GM12865 (cell line): ENCODE measurements around the gene UHRF1.
"Not testable (repeated sequence)": the region's sequence is repeated elsewhere in the genome, so short reads cannot be mapped to it uniquely, and the experiment has no call there.

Experiments used
- DNase-seq: peaks from one replicate; pipeline ENCODE4 v3.0.0; 2010; ENCODE audit warnings: low read depth
- H3K4me3 ChIP-seq: 2 replicates; pipeline ENCODE4 v1.5.1; 2011; ENCODE audit warnings: mild to moderate bottlenecking, low read depth, low read length, control low read depth
- TF ChIP-seq, protein P1 (sequence below): IDR thresholded peaks from 2 replicates; pipeline ENCODE4 v1.5.1; 2011; ENCODE audit warnings: low read length, control low read depth, low read depth, inconsistent platforms; ENCODE audit not compliant: insufficient read depth; ENCODE audit errors: missing control alignments

UHRF1 gene

DNA sequence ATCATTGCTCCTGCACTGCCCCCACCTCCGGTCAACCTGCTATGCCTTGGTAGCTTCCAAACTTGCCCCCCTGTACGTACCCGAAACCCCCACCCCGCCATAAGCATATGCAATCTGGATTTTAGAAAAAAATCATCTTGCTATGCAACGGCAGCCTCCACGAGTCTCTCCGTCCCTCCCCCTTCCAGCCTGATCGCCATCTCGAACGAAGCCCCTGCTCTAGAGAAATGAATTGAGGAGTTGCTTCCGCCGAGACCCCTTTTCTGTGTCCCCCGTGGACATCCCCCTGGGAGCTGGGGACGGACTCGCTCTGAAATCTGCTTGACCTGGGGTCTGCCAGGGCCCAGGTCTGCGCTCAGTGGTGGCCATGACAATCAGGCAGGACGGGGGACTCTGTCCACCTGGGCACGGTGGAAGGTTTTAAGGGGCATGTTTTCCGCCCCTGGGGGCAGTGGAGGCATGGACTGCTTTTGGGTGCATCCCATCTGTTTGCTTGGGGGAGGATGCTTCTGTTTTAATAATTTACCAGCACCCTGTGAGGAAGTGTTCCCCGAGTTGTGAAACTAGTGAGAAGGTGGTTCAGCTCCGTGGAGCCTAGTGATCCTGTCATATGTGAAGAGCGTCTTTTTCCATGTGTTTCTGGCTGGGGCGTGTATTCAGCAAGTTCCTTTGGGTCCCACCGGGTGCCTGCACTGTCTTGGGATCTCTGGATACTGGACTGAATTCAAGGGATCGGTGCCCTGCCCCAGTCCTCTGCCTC, 60.7 kb downstream of the UHRF1 start:
- peak overlapping the region; percentile 96 for H3K4me3 ChIP-seq
- TF ChIP-seq, protein P1, sequence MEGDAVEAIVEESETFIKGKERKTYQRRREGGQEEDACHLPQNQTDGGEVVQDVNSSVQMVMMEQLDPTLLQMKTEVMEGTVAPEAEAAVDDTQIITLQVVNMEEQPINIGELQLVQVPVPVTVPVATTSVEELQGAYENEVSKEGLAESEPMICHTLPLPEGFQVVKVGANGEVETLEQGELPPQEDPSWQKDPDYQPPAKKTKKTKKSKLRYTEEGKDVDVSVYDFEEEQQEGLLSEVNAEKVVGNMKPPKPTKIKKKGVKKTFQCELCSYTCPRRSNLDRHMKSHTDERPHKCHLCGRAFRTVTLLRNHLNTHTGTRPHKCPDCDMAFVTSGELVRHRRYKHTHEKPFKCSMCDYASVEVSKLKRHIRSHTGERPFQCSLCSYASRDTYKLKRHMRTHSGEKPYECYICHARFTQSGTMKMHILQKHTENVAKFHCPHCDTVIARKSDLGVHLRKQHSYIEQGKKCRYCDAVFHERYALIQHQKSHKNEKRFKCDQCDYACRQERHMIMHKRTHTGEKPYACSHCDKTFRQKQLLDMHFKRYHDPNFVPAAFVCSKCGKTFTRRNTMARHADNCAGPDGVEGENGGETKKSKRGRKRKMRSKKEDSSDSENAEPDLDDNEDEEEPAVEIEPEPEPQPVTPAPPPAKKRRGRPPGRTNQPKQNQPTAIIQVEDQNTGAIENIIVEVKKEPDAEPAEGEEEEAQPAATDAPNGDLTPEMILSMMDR, result no peak
- peak; percentile 56 for DNase-seq

- H3K4me3 ChIP-seq, result peak overlapping the region; percentile 96
- TF ChIP-seq, protein P1, result no peak
- peak; percentile 20 for DNase-seq
These were observed 61.5 kb downstream of the UHRF1 start for GRCh38 chr19:4970558-4971423.

DNA sequence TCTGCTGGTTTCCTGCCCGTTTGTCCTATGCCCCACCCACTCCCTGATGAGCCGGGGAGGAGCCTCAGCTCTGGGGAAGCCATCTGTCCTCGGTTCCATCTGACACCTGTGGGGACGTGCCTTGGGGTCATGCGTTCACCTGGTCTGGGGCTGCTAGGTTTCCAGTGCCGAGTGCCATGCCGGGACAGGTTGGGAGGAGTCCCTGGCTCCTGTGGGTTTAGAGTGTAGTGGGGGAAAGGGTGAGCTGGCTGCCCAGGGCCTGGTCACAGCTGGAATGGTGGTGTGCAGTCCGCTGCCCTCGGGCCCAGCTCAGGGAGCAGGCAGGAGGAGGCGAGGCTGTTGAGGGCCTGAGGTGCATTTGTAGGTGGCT, 62.1 kb downstream of the UHRF1 start:
- TF ChIP-seq, protein P1, result no peak
- no peak for DNase-seq
- peak overlapping the region; percentile 96 for H3K4me3 ChIP-seq

DNA sequence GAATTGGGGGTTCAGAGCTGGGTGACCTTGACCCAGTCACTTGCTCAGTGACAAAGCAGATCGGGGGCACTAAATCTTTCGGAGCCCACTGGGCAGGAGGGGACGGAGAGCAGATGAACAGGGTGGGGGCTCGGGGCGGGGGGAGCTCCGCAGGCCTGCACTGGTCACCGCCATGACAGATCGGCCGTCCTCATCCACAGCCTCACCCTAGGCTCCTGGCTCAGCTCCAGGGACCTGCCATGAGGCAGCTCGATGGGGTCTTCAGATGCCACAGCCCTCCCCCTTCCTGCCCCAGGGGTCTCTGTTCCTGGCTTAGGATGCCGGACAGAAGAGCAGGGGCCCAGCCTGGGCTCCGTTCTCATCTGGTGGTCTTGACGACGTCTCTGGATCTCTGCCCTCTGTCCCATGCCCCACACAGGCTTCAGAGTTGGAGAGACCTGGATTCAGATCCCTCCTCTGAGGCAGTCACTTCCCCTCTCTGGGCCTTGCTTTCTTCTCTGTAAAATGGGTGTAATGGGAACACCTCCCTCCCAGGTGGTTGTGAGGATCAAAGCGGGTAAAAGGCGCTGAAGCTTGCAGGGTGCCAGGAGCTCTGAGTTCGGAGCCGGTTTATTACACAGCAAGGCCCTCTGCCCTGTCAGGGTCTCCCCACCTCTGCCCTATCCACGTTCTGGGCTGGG, 62.7 kb downstream of the UHRF1 start:
- no peak for DNase-seq
- TF ChIP-seq, protein P1, result no peak
- H3K4me3 ChIP-seq, result no peak overlapping the region

DNA sequence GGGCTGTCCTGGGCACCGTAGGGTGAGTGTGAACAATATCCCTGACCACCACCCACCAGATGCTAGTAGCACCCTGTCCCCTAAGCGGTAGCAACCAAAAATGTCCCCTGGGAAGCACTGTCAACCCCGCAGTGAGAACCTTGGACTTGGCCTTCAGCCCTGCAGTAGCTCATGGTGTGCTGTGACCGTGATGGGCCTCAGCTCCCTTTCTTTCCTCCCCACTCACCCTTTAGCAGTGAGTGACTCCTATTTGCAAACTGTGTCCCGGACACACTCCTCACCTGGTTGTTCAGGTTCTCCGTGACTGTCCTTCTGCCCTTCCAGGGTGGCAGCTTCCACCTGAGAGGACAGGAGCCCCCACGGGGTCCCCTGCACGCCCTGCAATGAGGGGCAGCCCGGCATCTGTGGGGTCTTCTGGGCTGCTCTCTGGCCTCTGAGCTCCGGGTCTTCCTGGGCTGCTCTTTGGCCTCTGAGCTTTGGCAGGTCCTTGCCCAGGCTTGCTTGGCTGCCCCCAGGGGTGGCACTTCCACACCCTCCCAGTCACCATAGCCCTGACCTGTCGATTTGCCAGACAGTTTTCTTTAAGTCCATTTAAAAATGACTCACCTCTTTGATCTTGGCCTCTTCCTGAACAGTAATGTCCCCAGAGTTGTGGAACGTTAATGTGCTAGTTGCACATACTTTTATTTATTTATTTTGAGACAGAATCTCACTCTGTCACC, 63.4 kb downstream of the UHRF1 start:
- TF ChIP-seq, protein P1, result no peak
- DNase-seq, result no peak
- no peak overlapping the region for H3K4me3 ChIP-seq

DNA sequence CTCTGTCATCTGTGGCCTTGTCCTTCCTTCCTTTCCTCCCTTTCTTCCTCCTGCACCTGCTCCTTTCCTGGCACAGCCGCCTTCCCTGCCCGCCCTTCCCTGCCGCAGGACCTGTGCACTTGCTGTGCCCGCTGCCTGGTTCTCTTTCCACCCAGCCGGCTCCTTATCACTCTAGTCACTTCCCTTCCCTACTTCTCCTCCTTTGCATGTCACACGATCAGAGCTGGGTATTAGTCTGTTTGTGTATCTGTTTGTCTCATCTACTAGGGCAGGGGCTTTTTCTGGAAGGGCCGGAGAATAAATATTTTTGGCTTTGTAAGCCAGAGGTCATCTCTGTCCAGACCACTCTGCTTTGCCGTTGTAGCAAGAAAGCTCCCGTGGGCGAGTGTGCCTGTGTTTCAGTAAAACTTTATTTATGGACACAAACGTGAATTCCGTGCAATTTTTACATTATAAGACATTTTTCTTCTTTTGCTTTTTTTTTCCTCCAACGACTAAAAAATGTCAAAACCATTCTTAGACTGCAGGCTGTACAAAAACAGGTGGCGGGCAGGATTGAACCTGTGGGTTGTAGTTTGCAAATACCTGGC, 65.7 kb downstream of the UHRF1 start:
- TF ChIP-seq, protein P1, result no peak
- no peak overlapping the region for H3K4me3 ChIP-seq
- no peak for DNase-seq

GRCh38 chr19:4975601-4976000, 66.3 kb downstream of the UHRF1 start:
- not testable (repeated sequence) for H3K4me3 ChIP-seq, DNase-seq
